HEK293 (cell line): ENCODE measurements around the gene CTDNEP1.

Experiments used
- KLF10 ChIP-seq: fragments of 450-650 bp; IDR thresholded peaks from 2 replicates; pipeline ENCODE4 v1.5.1; 2018; ENCODE audit warnings: missing biosample characterization, mild to moderate bottlenecking, missing genetic modification characterization
- KLF8 ChIP-seq: fragments of 450-650 bp; formaldehyde crosslinking; IDR thresholded peaks from 2 replicates; pipeline ENCODE4 v1.5.1; 2016; ENCODE audit warnings: missing biosample characterization, missing genetic modification characterization
- PRDM6 ChIP-seq: fragments of 450-650 bp; formaldehyde crosslinking; IDR thresholded peaks from 2 replicates; pipeline ENCODE4 v1.5.1; 2017; ENCODE audit warnings: missing biosample characterization, missing genetic modification characterization
- ZBTB20 ChIP-seq: fragments of 450-650 bp; formaldehyde crosslinking; IDR thresholded peaks from 2 replicates; pipeline ENCODE4 v1.5.1; 2016; ENCODE audit warnings: missing biosample characterization, missing genetic modification characterization
- ZFHX2 ChIP-seq: fragments of 450-650 bp; formaldehyde crosslinking; conservative IDR thresholded peaks from 2 replicates; pipeline ENCODE4 v1.5.1; 2016; ENCODE audit warnings: missing biosample characterization, missing genetic modification characterization
- ZFP37 ChIP-seq: fragments of 450-650 bp; formaldehyde crosslinking; IDR thresholded peaks from 2 replicates; pipeline ENCODE4 v1.5.1; 2016; ENCODE audit warnings: missing biosample characterization, missing genetic modification characterization
- ZNF132 ChIP-seq: fragments of 450-650 bp; formaldehyde crosslinking; IDR thresholded peaks from 2 replicates; pipeline ENCODE4 v1.5.1; 2017; ENCODE audit warnings: missing biosample characterization, missing genetic modification characterization, borderline replicate concordance
- ZNF155 ChIP-seq: fragments of 450-650 bp; formaldehyde crosslinking; IDR thresholded peaks from 2 replicates; pipeline ENCODE4 v1.5.1; 2016; ENCODE audit warnings: missing biosample characterization, missing genetic modification characterization
- ZNF221 ChIP-seq: fragments of 450-650 bp; formaldehyde crosslinking; IDR thresholded peaks from 2 replicates; pipeline ENCODE4 v1.5.1; 2017; ENCODE audit warnings: missing biosample characterization, missing genetic modification characterization, borderline replicate concordance
- ZNF280D ChIP-seq: fragments of 450-650 bp; formaldehyde crosslinking; IDR thresholded peaks from 2 replicates; pipeline ENCODE4 v1.5.1; 2016; ENCODE audit warnings: missing biosample characterization, missing genetic modification characterization
- ZNF350 ChIP-seq: fragments of 450-650 bp; formaldehyde crosslinking; IDR thresholded peaks from 2 replicates; pipeline ENCODE4 v1.5.0; 2017; ENCODE audit warnings: missing biosample characterization, mild to moderate bottlenecking, missing genetic modification characterization
- ZNF404 ChIP-seq: fragments of 450-650 bp; formaldehyde crosslinking; IDR thresholded peaks from 2 replicates; pipeline ENCODE4 v1.5.1; 2017; ENCODE audit warnings: missing biosample characterization, missing genetic modification characterization
- ZNF677 ChIP-seq: fragments of 450-650 bp; IDR thresholded peaks from 2 replicates; pipeline ENCODE4 v1.5.0; 2018; ENCODE audit warnings: missing biosample characterization, mild to moderate bottlenecking, missing genetic modification characterization, moderate library complexity
- ZNF747 ChIP-seq: fragments of 450-650 bp; formaldehyde crosslinking; IDR thresholded peaks from 2 replicates; pipeline ENCODE4 v1.5.1; 2016; ENCODE audit warnings: missing biosample characterization, missing genetic modification characterization
- TF ChIP-seq, protein P1 (sequence below): fragments of 450-650 bp; formaldehyde crosslinking; IDR thresholded peaks from 2 replicates; pipeline ENCODE4 v1.5.1; 2016; ENCODE audit warnings: missing biosample characterization, missing genetic modification characterization
- TF ChIP-seq, protein P2 (sequence below): fragments of 450-650 bp; formaldehyde crosslinking; IDR thresholded peaks from 2 replicates; pipeline ENCODE4 v1.5.1; 2016; ENCODE audit warnings: missing biosample characterization, missing genetic modification characterization
- TF ChIP-seq, protein P3 (sequence below): fragments of 450-650 bp; formaldehyde crosslinking; IDR thresholded peaks from 2 replicates; pipeline ENCODE4 v1.5.1; 2016; ENCODE audit warnings: missing biosample characterization, missing genetic modification characterization
- TF ChIP-seq, protein P4 (sequence below): fragments of 450-650 bp; formaldehyde crosslinking; IDR thresholded peaks from 2 replicates; pipeline ENCODE4 v1.5.1; 2016; ENCODE audit warnings: missing biosample characterization, missing genetic modification characterization, borderline replicate concordance
- TF ChIP-seq, protein P5 (sequence below): fragments of 450-650 bp; formaldehyde crosslinking; IDR thresholded peaks from 2 replicates; pipeline ENCODE4 v1.5.1; 2017; ENCODE audit warnings: missing biosample characterization, missing genetic modification characterization

Gene CTDNEP1

GRCh38 chr17:7281074-7281952 is 29.8 kb upstream of the CTDNEP1 start, which contains the start of gene SLC2A4 (continued):
- TF ChIP-seq, protein P1, sequence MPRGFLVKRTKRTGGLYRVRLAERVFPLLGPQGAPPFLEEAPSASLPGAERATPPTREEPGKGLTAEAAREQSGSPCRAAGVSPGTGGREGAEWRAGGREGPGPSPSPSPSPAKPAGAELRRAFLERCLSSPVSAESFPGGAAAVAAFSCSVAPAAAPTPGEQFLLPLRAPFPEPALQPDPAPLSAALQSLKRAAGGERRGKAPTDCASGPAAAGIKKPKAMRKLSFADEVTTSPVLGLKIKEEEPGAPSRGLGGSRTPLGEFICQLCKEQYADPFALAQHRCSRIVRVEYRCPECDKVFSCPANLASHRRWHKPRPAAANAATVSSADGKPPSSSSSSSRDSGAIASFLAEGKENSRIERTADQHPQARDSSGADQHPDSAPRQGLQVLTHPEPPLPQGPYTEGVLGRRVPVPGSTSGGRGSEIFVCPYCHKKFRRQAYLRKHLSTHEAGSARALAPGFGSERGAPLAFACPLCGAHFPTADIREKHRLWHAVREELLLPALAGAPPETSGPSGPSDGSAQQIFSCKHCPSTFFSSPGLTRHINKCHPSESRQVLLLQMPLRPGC = no peak
- TF ChIP-seq, protein P2, sequence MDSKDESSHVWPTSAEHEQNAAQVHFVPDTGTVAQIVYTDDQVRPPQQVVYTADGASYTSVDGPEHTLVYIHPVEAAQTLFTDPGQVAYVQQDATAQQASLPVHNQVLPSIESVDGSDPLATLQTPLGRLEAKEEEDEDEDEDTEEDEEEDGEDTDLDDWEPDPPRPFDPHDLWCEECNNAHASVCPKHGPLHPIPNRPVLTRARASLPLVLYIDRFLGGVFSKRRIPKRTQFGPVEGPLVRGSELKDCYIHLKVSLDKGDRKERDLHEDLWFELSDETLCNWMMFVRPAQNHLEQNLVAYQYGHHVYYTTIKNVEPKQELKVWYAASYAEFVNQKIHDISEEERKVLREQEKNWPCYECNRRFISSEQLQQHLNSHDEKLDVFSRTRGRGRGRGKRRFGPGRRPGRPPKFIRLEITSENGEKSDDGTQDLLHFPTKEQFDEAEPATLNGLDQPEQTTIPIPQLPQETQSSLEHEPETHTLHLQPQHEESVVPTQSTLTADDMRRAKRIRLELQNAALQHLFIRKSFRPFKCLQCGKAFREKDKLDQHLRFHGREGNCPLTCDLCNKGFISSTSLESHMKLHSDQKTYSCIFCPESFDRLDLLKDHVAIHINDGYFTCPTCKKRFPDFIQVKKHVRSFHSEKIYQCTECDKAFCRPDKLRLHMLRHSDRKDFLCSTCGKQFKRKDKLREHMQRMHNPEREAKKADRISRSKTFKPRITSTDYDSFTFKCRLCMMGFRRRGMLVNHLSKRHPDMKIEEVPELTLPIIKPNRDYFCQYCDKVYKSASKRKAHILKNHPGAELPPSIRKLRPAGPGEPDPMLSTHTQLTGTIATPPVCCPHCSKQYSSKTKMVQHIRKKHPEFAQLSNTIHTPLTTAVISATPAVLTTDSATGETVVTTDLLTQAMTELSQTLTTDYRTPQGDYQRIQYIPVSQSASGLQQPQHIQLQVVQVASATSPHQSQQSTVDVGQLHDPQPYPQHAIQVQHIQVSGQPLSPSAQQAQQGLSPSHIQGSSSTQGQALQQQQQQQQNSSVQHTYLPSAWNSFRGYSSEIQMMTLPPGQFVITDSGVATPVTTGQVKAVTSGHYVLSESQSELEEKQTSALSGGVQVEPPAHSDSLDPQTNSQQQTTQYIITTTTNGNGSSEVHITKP (tag by site-specific recombination) = peak; percentile 19; the same call in 1 of the 2 replicates
- no peak for TF ChIP-seq ZFP37 (tag by site-specific recombination)
- TF ChIP-seq ZNF404 (tag by site-specific recombination) = no peak
- TF ChIP-seq ZNF132 (tag by site-specific recombination) = no peak
- TF ChIP-seq KLF8 (tag by site-specific recombination) = peak; percentile 81
- no peak for TF ChIP-seq ZNF677 (tag by site-specific recombination)
- TF ChIP-seq ZNF155 (tag by site-specific recombination) = no peak
- no peak for TF ChIP-seq ZNF221
- peak; percentile 98 for TF ChIP-seq KLF10 (tag by site-specific recombination)
- TF ChIP-seq, protein P3, sequence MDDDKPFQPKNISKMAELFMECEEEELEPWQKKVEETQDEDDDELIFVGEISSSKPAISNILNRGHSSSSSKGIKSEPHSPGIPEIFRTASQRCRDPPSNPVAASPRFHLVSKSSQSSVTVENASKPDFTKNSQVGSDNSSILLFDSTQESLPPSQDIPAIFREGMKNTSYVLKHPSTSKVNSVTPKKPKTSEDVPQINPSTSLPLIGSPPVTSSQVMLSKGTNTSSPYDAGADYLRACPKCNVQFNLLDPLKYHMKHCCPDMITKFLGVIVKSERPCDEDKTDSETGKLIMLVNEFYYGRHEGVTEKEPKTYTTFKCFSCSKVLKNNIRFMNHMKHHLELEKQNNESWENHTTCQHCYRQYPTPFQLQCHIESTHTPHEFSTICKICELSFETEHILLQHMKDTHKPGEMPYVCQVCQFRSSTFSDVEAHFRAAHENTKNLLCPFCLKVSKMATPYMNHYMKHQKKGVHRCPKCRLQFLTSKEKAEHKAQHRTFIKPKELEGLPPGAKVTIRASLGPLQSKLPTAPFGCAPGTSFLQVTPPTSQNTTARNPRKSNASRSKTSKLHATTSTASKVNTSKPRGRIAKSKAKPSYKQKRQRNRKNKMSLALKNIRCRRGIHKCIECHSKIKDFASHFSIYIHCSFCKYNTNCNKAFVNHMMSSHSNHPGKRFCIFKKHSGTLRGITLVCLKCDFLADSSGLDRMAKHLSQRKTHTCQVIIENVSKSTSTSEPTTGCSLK = no peak
- no peak for TF ChIP-seq PRDM6 (tag by site-specific recombination)
- TF ChIP-seq, protein P4, sequence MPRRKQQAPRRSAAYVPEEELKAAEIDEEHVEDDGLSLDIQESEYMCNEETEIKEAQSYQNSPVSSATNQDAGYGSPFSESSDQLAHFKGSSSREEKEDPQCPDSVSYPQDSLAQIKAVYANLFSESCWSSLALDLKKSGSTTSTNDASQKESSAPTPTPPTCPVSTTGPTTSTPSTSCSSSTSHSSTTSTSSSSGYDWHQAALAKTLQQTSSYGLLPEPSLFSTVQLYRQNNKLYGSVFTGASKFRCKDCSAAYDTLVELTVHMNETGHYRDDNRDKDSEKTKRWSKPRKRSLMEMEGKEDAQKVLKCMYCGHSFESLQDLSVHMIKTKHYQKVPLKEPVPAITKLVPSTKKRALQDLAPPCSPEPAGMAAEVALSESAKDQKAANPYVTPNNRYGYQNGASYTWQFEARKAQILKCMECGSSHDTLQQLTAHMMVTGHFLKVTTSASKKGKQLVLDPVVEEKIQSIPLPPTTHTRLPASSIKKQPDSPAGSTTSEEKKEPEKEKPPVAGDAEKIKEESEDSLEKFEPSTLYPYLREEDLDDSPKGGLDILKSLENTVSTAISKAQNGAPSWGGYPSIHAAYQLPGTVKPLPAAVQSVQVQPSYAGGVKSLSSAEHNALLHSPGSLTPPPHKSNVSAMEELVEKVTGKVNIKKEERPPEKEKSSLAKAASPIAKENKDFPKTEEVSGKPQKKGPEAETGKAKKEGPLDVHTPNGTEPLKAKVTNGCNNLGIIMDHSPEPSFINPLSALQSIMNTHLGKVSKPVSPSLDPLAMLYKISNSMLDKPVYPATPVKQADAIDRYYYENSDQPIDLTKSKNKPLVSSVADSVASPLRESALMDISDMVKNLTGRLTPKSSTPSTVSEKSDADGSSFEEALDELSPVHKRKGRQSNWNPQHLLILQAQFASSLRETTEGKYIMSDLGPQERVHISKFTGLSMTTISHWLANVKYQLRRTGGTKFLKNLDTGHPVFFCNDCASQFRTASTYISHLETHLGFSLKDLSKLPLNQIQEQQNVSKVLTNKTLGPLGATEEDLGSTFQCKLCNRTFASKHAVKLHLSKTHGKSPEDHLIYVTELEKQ (tag by site-specific recombination) = no peak
- TF ChIP-seq ZBTB20 = peak; percentile 57; the same call in 1 of the 2 replicates
- no peak for TF ChIP-seq ZNF747 (tag by site-specific recombination)
- no peak for TF ChIP-seq ZNF350 (tag by site-specific recombination)
- no peak for TF ChIP-seq ZNF280D
- TF ChIP-seq, protein P5, sequence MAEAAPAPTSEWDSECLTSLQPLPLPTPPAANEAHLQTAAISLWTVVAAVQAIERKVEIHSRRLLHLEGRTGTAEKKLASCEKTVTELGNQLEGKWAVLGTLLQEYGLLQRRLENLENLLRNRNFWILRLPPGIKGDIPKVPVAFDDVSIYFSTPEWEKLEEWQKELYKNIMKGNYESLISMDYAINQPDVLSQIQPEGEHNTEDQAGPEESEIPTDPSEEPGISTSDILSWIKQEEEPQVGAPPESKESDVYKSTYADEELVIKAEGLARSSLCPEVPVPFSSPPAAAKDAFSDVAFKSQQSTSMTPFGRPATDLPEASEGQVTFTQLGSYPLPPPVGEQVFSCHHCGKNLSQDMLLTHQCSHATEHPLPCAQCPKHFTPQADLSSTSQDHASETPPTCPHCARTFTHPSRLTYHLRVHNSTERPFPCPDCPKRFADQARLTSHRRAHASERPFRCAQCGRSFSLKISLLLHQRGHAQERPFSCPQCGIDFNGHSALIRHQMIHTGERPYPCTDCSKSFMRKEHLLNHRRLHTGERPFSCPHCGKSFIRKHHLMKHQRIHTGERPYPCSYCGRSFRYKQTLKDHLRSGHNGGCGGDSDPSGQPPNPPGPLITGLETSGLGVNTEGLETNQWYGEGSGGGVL (tag by site-specific recombination) = no peak
- TF ChIP-seq ZFHX2 (tag by site-specific recombination) = peak; percentile 76
